SW 1271 (cell line): Measurements from ENCODE around the gene KAZALD1.

Source experiments
- DNase-seq, 2 experiments: peaks; one replicate each; lab custom pipeline; 2025; lab: John Stamatoyannopoulos, UW

KAZALD1 gene

DNA sequence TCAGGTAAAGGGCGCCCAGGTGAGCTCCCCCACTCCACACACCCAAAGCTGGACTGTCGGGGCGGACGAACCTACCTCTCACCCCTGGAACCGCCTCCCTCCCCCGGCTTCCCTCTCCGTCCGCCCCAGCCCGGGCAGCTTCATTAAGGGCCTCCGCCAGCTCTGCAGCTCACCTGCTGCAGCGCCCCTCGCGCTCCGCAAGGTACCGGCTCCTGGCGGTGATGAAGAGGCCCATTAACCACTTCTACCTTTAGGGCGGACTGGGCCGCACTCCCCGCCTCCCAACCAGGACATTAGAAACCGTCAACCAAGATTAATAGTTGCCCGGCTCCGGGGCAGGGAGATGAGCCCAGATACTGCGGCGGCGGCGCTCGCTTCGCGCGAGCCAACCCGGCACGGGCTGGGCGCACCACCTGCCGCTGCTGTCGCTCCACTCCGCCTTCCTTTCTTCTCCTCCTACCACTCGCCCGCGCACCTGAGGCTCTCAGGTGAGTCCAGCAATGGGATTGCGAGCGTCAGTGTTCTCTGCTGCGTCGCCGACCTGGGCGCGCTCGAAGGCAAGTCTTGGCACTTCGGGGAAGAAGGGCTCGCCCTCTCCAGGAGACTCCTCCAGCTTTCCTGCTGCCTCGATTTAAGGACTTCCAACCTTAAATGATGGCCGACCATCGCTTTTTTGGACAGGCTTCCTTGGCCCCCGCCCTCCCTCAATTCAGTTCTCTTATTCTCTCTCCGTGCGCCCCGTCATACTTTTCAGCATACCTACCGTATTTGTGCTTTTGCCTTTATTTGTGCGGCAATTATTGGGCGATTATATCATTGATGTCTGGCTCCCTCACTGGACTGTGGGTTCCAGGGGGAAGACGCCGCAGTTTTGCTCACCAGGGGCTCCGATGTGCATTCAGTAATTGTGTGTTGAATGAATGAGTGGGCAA lies 13.6 kb upstream of the KAZALD1 start:
- DNase-seq = no peak

DNA sequence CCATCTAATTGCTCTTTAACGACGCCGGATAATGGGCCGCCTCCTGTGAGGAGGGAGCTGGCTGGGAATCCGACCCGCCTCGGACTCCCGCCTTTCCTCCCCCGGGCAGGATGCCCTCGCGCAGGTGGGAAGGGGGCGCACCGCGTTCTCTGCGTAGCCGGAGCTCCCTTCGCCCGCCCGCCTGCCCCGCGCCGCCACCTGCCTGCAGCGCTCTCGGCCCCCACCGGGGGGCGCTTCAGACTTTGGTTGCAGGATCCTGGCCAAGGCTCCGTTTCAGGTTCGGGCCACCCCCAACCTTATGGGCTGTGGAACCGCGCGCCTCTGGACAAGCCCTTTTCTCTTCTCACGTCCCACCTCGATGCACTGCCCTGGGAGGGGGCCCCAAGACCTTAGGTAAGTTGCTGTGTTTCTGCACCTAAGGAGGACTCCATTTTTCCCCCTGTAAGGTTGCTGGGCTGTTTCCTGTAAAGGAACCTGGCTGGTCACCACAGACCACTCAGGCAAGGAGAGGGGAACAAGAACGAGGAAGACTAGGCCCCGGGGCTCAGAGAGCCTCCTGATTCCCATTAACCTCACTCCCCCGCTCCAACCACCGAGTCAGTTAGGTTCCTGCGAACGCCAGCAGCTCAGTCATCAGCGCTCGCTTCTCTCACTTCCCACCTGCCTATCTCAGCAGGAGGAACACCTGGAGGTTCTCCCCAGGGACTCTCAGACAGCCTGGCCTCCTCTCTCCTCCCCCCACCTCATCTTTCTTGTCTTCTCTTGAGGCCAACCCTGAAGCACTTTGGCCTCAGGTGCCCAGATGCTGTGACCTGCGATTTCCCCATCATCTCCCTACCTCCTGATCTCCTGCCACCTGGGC lies 11.3 kb upstream of the KAZALD1 start:
- DNase-seq = no peak

DNA sequence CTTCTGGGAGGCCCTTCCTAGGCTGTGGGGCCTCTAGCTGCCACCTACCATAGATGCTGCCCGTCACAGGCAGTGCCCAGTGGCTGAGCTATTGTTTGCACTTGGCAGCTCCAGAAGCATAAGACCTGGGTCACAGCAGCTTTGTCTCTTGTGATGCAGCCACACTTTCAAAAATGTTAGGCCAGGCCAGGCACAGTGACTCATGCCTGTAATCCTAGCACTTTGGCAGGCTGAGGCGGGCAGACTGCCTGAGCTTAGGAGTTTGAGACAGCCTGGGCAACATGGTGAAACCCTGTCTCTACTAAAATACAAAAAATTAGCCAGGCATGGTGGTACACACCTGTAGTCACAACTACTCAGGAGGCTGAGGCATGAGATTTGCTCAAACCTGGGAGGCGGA lies 9.5 kb upstream of the KAZALD1 start:
- no peak for DNase-seq

- no peak for DNase-seq
Measured at GRCh38 chr10:101053516-101053915, 8.3 kb upstream of the KAZALD1 start.

DNA sequence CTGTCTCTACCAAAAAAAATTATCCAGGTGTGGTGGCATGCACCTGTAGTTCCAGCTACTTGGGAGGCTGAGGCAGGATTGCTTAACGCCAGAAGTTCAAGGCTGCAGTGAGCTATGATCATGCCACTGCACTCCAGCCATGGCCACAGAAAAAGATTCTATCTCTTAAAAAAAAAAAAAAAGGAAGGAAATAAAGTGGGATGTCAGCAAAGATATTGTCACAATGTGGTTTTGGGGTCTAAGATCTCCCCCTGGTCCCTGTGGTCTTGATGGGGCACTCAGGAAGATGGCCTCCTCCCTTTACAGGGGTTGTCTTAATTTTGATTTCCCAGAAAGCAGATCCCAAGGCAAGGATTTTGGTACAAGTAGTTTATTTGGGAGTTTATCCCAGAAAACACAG lies 7.4 kb upstream of the KAZALD1 start:
- DNase-seq = no peak

GRCh38 chr10:101054876-101055275 lies 6.9 kb upstream of the KAZALD1 start:
- no peak for DNase-seq

DNA sequence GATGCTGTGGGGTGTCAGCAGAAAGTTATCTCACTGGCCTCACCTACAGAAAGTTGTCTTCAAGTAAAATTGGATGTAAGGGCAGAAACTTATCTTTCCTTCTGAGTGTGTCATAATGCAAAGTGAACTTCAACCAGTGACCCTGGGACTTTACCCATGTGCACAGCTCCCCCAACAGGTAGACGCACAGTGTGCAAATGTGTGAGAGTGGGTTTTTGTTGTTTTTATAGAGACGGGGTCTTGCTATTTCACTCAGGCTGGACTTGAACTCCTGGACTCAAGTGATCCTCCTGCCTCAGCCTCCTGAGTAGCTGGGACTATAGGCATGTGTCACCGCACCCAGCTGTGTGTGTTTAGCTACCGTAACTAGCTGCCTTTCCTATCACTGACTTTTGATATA lies 6.4 kb upstream of the KAZALD1 start:
- no peak for DNase-seq

DNA sequence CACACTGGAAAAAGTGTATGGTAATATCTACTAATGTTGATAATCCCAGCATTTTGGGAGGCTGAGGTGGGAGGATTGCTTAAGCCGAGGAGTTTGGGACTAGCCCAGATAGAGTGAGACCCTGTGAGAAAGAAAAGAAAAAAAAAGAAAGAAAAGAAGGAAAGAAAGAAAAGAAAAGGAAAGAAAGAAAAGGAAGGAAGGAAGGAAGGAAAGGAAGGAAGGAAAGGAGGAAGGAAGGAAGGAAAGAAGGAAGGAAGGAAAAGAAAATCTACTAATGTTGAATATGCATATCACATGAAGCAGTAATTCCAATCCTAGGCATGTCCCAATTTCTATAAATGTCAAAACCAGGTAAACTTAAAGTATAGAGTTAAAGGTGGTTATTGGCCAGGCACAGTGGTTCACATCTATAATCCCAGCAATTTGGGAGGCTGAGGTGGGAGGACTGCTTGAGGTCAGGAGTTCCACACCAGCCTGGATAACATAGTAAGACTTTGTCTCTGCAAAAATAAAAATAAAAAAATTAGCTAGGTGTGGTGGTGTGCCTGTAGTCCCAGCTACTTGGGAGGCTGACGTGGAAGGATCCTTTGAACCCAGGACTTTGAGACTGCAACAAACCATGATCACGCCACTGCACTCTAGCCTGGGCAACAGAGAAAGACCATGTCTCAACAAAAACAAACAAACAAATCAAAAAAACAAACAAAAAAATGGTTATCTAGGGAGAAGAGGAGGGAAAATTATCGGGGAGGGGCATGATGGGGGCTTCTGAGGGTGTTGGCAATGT lies 5.2 kb upstream of the KAZALD1 start:
- no peak for DNase-seq

GRCh38 chr10:101060036-101060950 lies 1.5 kb upstream of the KAZALD1 start:
- DNase-seq = peak; percentile 84 to 91

DNA sequence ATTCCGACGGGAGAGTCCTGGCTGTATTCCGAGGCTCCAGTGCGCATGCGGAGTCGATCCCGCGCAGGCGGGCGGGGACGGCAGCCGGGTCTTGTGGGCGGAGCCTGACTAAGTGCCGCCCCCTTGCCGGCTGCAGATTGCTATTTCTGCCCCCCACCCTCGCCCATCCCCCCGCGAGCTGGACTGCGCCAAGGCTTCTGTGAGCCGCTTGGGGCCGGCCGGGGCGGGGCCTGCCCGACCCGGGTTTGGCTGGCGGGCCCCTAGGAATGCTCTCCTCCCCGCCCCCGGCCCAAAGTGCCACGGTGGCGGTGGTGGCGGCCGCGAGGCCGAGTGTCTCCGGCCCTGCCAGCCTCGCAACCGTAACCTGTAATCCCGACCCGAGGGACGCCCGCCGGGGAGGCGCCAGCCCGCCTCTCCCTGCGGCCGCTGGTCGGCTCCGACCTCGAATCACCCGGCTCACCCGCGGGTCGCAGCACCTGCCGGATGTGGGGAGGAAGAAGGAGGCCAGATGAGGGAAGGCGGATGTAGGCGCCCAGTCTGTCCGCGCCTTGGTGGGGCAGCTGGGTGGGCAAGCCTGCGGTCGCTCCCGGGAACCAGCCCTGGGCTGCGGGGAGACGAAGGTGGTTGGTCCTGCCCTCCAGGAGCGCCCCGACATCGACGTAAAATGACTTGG lies 702 bp upstream of the KAZALD1 start:
- peak; percentile 71 to 89 for DNase-seq

DNA sequence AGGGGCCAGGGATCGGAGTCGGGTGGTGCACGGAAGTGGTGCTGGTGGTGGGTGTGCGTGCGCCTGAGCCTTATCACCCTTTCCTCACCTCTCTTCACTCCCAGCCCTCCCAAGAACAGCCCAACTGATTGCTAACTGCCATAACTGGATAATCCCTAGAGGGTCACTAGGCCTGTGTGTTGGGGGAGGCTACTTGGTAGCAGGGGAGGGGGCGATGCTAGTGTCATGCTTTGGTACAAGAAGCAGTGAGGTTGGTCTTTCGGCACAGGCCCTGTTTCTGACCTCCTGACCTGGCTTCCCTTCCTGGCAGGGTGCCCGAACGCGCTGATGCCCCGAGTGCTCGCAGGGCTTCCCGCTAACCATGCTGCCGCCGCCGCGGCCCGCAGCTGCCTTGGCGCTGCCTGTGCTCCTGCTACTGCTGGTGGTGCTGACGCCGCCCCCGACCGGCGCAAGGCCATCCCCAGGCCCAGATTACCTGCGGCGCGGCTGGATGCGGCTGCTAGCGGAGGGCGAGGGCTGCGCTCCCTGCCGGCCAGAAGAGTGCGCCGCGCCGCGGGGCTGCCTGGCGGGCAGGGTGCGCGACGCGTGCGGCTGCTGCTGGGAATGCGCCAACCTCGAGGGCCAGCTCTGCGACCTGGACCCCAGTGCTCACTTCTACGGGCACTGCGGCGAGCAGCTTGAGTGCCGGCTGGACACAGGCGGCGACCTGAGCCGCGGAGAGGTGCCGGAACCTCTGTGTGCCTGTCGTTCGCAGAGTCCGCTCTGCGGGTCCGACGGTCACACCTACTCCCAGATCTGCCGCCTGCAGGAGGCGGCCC lies 652 bp downstream of the KAZALD1 start:
- peak in 1 of 2 experiments; percentile 67 for DNase-seq

DNA sequence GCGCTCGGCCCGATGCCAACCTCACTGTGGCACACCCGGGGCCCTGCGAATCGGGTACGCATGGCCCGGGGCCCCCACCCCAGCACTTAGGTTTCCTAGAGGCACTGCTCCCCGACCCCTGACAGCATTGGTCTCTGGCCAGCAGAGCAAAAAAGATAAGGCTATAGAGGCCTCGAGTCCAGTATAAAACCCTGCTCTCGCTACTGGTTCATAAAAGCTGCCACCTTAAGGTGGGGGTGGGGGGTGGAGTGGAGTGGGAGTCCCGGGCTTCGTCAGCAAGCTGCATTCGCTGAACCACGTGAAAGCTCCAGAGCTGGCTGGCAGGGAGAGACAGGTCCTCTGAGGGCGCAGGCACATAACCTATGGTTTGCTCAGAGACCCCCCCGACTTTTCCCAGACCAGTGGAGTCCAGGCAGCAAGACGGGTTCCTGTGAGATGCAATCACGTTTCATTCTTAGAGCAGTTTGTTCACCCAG lies 1.3 kb downstream of the KAZALD1 start:
- DNase-seq = no peak

- DNase-seq = no peak
Measured at GRCh38 chr10:101063548-101064414, 2.0 kb downstream of the KAZALD1 start.

- no peak for DNase-seq
Measured at GRCh38 chr10:101064415-101065030, 2.7 kb downstream of the KAZALD1 start.

DNA sequence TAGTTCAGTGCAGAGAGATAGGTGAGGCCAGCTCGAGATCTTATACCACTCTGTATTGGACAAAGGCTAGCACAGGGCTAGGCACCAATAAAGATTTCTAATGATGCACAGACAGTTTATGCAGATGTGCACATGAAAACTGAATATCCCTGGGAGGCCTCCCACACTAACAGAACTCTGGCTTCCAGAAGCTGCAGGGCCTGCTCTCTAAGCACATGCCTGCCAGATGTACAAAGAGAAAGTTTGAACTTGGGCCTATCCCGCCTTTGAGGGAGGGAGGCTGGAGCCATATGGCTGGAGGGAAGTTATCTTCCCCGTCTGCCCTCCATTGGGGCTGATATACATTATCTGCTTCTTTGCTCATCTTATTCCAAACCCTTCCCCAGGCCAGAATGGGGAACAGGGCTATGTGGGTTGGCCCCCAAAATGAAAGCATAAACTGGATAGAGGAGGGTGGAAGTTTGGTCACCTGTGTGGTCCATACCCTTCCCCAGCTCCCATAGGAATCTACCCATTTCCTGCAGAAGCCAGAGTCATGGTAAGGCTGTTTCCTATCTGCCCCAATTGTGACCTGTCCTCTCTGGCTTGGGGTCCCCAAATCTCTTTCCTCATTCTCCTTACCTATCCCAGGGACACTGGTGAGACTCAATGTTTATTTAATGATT lies 3.8 kb downstream of the KAZALD1 start:
- DNase-seq = no peak

- peak; percentile 53 to 81 for DNase-seq
Measured at GRCh38 chr10:101066146-101066895, 4.5 kb downstream of the KAZALD1 start.
